Kidney capillary endothelial cell (primary cell): ENCODE data around the gene H2AZ2.
"Not testable (repeated sequence)": the region's sequence is repeated elsewhere in the genome, so short reads cannot be mapped to it uniquely, and the experiment has no call there.

Experiments
- DNase-seq: peaks from one replicate; pipeline ENCODE4 v3.0.0-alpha.2; 2018; ENCODE audit warnings: low spot score

H2AZ2 gene

GRCh38 chr7:44847920-44848634 lies at the start of gene H2AZ2:
TSS of gene H2AZ2 (minus strand) at chr7:44848087. CDS start at chr7:44847971, 116 bp downstream.
- peak; percentile 100 for DNase-seq

GRCh38 chr7:44897309-44897708 lies 49.4 kb upstream of the H2AZ2 start:
- DNase-seq: no peak

GRCh38 chr7:44894888-44895580 lies 47.1 kb upstream of the H2AZ2 start:
- no peak for DNase-seq

DNA sequence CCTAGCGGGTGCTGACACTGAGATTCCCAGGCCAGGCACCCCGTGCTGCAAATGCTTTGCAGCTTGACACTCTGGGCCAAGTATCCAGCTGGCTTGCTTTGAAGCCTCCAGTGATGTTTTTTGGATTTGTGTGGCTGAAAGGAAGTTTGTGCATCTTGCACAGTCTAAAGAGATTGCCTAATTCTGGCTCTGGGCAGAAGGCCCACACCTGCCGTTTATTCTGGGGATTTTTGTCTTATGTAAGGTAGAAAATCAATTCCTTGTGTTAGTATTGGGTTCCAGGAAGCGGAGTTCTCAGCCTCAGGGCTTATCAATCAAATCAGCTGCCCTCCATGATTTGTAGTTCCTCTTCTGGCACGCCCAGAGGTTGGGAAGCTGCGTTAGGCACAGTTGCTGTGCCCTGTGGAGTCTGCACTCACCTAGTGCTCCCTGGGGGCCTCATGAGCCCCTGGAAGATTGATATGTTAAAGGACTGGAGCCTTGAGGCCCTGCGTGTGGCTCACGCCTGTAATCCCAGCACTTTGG lies 45.9 kb upstream of the H2AZ2 start:
- DNase-seq: no peak

DNA sequence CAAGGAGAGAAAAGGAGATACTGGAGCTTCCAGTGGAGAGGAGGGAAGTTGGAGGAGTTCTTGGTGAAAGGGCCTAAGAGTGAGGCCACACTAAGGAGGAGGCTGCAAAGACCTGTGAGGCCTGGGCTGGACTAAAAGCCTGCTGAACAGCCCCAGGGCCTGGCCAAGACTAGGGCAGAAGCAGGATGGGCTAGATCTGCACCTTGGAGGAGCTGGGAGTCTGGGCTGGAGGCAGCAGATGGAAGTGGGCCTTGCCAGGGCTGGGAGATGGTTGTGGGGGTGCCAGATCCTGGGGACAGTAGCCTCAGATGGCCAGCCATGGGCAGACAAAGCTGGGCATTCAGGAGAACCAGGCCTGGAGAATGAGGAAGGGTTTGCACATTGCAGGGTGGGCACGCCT lies 43.9 kb upstream of the H2AZ2 start:
- no peak for DNase-seq

DNA sequence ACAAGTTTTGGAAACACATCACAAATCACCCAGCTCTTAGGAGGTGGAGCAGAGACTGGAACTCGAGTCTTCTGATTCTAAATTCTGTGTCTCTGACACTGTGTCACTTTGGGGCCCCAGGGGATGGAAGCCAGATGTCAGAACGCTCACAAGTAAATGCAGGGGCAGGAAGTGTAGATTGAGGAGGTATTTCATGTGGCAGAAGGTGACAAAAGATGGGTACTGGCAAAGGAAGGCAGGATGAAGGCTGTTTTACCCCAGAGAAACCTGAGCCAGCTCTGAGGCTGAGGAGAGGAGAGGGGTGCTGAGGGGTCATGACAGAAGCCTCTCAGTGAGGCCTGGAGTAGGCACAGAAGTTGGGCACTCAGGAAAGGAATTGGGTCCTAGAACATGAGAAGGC lies 43.5 kb upstream of the H2AZ2 start:
- no peak for DNase-seq

GRCh38 chr7:44889086-44889781 lies 41.3 kb upstream of the H2AZ2 start:
- DNase-seq: no peak

- no peak for DNase-seq
Measured at GRCh38 chr7:44887293-44887692, 39.4 kb upstream of the H2AZ2 start.

GRCh38 chr7:44885394-44886317 lies 37.8 kb upstream of the H2AZ2 start, which contains the start of gene PURB:
TSS of gene PURB (minus strand) at chr7:44885530. CDS start at chr7:44885348, 182 bp downstream.
- peak; percentile 97 for DNase-seq

GRCh38 chr7:44884621-44885393 lies 36.9 kb upstream of the H2AZ2 start:
- DNase-seq: peak; percentile 36

DNA sequence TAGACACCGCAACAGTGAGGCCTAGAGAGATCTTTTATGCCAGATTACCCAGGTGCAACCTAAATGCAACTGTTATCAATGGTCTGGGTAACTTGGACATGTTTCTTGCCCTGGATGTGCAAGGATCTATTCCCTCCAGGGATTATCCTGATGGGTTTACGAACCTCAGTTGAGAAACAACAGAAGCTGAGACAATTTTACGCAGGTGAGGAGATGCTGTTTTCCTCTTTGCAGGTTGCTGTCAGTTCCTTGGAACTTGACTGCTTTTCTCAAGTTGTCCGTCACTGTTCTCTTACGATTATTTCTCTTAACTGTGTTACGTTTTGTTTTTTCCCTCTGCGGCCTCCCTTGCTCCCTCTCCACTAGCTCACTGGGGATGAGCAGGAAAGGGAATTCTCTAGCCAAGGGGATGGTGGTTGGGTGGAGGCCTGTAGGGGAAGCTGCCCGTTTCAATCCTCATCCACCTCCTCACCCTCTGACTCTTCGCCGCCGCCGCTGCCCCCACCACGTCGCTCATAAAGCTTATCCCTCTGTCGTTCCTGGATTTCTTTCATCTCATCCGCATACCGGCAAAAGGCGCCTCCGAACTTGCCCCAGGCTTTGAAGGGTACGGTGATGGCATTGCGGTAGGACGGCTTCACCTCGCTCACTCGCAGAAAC lies 36.2 kb upstream of the H2AZ2 start:
- no peak for DNase-seq

GRCh38 chr7:44882899-44883298 lies 35.0 kb upstream of the H2AZ2 start:
- no peak for DNase-seq

DNA sequence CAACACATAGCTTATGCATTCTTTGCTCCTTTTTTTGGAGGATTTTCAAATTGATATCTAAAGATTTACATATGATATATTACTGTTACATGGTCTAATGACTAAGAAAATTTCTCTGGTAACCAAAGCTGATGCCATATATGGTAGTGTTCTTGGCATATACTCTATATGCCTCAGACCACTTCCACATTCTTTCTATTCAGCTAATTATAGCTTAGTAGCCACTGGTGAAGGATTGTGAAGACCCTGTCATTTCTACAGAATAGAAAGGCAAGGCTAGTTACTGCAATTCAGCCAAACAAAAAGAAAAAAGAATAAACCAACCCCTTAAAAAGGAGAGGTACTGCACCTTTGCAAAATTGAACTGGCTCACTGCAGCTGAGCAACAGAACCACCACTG lies 33.7 kb upstream of the H2AZ2 start:
- peak; percentile 30 for DNase-seq

DNA sequence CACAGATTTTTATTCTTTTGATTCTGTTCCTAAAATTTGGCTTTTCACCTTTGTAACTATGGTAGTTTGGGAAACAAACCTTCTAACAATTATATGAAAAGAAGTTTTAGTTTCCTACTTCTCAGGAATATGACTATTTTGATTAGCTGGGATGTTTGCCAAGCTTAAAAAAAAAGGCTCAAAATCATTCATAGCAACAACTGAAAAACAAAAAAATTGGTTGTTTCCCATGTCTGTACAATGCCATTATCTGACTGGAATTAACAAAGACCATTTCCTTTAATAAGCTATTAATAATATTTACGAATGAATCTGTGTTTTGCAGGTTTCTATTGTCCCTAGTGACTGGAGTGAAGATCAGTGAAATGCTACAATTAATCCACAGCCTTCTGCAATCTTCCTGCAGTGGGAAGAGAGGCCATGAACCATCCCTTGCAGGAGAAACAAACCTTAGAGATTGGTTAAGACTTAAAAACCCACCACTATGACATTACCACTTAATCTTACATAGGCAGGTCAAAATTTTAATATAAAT lies 33.2 kb upstream of the H2AZ2 start:
- DNase-seq: no peak

DNA sequence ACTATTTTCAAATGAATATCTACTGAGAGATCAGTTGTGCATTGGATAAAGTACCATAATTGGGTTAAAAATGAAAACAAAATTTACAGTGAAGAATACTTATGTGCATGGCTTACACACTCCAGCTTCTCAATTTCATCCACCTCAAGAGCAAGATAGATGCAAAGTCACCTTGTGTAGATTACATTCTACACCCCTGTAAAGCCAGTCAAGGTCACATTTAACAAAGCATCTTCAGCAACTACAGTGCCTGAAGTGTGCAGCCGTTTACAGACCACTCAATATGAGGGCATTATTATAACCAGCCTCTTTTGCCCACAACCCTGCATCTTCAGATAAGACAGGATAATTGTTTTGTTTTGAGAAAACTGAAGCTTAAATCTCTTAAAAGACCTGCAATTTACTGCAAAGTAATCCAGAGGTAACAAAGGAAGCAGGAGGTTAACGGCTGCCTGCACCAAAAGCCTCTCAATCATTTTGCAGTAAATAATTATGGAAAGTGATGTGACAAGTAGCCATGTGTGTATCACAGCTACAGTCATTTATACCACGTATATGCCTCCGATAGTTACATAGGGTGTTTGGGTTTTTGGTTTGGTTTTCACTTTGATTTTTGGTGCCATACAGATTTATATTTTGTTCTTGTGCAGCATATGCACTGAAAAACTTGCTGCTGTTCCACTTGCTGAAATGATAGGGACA lies 32.6 kb upstream of the H2AZ2 start:
- DNase-seq: no peak

DNA sequence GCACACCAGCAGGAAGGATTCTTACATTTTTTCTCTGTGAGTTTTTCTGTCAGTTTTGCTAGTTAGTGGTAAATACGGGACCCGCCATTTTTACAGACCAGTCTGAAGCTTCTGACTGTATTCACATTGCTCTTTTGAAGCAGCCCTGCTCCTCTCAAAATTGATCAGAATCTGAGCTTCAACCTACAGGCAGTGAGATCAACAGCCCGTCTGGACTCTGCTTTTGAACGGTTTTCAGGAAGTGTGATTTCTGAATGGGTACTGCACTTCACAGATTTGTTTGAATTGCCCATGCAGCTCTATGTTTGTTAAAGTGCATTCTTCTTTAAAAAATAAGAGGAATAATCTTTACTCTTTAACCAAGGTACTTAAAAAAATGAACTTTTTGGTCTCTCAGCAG lies 28.5 kb upstream of the H2AZ2 start:
- DNase-seq: no peak

GRCh38 chr7:44875241-44875640 lies 27.4 kb upstream of the H2AZ2 start:
- DNase-seq: no peak

GRCh38 chr7:44872787-44873186 lies 24.9 kb upstream of the H2AZ2 start:
- DNase-seq: no peak

DNA sequence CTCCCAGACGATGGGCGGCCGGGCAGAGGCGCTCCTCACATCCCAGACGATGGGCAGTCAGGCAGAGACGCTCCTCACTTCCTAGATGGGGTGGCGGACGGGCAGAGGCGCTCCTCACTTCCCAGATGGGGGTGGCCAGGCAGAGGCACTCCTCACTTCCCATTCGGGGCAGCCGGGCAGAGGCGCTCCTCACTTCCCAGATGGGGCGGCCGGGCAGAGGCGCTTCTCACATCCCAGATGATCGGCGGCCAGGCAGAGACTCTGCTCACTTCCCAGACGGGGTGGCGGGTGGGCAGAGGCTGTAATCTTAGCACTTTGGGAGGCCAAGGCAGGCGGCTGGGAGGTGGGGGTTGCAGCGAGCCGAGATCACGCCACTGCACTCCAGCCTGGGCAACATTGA lies 24.0 kb upstream of the H2AZ2 start:
- not testable (repeated sequence) for DNase-seq
